MCF 10A (cell line): Measurements from ENCODE around the gene PAIP2. TPM values are rescaled to one million over a fixed set of nuclear protein-coding genes. Genes with fewer than 3 reads are reported as not detected.
A peak's percentile ranks its signal among the peaks of the same experiment; 100 is the strongest.

ENCODE experiments used
- BruUV-seq: library from RNA; stranded (reverse); fragments of 400-500 nt; replicated peaks from 2 replicates; lab custom pipeline; 2021; lab: Mats Ljungman, UMichigan
- CTCF ChIA-PET: fragments of 300-600 bp; sonication (Branson Sonifier 250); formaldehyde crosslinking; extraction: SDS; loops from one replicate; lab custom pipeline; 2021; ENCODE audit warnings: antibody characterized with exemption, inconsistent platforms; lab: Yijun Ruan, JAX
- POLR2A ChIA-PET: fragments of 300-600, 350-650 bp; sonication (Branson Sonifier 250); formaldehyde crosslinking; extraction: SDS; loops from one replicate; lab custom pipeline; 2020; ENCODE audit warnings: antibody characterized with exemption, inconsistent platforms; lab: Yijun Ruan, JAX
- DNase-seq: peaks from one replicate; pipeline ENCODE4 v3.0.0-alpha.2; 2018; ENCODE audit not compliant: unreplicated experiment
- H3K27ac Mint-ChIP-seq: one replicate; pipeline ENCODE4 v1.8.0; 2022; ENCODE audit warnings: mild to moderate bottlenecking, low read depth, mixed read lengths; ENCODE audit not compliant: unreplicated experiment
- H3K27me3 Mint-ChIP-seq: one replicate; pipeline ENCODE4 v1.8.0; 2022; ENCODE audit warnings: mixed read lengths; ENCODE audit not compliant: insufficient read depth, unreplicated experiment
- H3K36me3 Mint-ChIP-seq: one replicate; pipeline ENCODE4 v1.8.0; 2022; ENCODE audit warnings: mild to moderate bottlenecking, moderate library complexity, mixed read lengths; ENCODE audit not compliant: insufficient read depth, unreplicated experiment
- H3K4me1 Mint-ChIP-seq: one replicate; pipeline ENCODE4 v1.8.0; 2022; ENCODE audit warnings: mixed read lengths; ENCODE audit not compliant: insufficient read depth, unreplicated experiment
- H3K4me3 Mint-ChIP-seq: one replicate; pipeline ENCODE4 v1.8.0; 2022; ENCODE audit warnings: mild to moderate bottlenecking, moderate library complexity, mixed read lengths; ENCODE audit not compliant: unreplicated experiment
- H3K9me3 Mint-ChIP-seq: one replicate; pipeline ENCODE4 v1.8.0; 2022; ENCODE audit warnings: mixed read lengths; ENCODE audit not compliant: unreplicated experiment
- intact Hi-C: fragments of 100-400 bp; cut with micrococcal nuclease; formaldehyde crosslinking; loops from 2 replicates; pipeline ENCODE4 v1.14.1; 2022
- total RNA-seq: library from RNA; stranded (reverse); gene quantifications from 2 replicates; pipeline ENCODE4 v1.2.3, GENCODE V29; 2022
- TF ChIP-seq, protein P1 (sequence below): fragments of 200-600 bp; IDR thresholded peaks from one replicate; pipeline ENCODE4 v1.8.0; 2022; ENCODE audit warnings: antibody characterized with exemption, mild to moderate bottlenecking; ENCODE audit not compliant: unreplicated experiment

PAIP2 gene
- total RNA-seq, 1 experiment from 2014 or later: 108 TPM

DNA sequence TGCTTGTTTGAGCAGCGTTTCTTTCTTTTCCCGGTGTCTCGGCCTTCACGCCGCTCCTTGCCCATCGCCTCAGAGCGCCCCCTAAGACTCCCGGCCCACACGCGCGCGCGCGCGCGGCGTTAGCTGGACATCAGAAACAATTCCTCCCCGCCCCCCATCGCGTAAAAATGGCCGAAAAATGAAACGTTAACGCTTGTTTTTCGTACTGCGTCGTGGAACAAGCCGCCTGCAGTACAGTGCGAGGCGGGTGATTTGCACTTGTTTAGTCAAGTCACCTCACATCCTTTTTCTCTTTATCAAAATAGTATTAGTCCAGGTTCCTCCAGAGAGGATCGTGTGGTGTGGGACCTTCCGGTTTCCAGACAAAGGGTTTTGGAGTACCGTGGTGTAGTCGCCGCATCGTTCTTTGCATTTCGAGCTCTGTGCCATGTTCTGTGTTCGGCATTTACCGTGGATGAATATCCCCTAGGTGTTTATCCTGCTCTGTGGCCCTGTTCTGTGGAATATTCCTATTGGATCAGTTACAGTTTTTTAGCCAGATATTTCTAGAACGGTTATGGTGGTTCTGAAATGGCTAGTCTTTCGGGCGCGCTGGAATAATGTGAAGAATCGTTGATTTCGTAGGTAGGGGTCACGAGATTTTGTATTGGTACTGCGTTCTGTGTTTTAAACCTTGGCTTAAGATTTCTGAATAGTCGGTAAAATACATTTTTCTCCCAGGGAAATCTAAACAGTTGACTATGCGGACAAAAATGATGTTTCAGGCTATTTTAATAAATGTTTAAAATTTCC lies 47.1 kb upstream of the PAIP2 start:
- no TSS peak for BruUV-seq

DNA sequence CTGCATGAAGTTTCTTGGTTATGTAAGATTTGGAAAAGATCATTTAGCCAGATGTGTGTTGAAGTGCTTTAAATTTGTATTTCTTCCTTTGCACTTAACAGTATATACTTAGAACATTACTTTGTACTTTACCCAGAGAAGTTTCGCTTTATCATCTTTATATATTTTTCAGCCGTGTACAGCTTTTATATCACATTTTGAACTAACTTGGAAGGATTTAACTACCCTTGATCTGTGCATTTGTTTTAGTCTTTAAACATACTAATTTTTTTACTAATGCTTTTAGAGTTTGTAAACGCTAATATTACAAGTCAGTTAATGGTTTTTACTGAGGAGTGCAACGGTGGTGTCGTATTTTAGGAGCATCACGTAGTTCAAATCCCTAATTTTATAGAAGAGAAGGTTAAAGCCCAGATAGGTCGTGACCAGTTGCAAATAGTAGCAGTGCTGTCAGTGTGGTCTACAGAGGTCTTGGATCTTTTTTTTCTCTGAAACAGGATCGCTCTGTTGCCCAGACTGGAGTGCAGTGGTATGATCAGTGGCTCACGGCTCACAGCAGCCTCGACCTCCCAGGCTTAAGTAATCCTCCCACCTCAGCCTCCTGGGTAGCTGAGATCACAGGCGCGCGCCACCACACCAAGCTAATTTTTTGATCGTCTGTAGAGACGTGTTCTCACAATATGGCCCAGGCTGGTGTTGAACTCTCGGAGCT lies 46.2 kb upstream of the PAIP2 start:
- TF ChIP-seq, protein P1, sequence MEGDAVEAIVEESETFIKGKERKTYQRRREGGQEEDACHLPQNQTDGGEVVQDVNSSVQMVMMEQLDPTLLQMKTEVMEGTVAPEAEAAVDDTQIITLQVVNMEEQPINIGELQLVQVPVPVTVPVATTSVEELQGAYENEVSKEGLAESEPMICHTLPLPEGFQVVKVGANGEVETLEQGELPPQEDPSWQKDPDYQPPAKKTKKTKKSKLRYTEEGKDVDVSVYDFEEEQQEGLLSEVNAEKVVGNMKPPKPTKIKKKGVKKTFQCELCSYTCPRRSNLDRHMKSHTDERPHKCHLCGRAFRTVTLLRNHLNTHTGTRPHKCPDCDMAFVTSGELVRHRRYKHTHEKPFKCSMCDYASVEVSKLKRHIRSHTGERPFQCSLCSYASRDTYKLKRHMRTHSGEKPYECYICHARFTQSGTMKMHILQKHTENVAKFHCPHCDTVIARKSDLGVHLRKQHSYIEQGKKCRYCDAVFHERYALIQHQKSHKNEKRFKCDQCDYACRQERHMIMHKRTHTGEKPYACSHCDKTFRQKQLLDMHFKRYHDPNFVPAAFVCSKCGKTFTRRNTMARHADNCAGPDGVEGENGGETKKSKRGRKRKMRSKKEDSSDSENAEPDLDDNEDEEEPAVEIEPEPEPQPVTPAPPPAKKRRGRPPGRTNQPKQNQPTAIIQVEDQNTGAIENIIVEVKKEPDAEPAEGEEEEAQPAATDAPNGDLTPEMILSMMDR: no peak
- ChIA-PET CTCF (interaction anchor here (0.6 to 0.9 kb wide), 3 partner anchors 19 to 777 kb away, joined by 3 to 4 read pairs (median 3); no protein-coding TSS in a partner anchor), POLR2A (interaction anchor here (0.8 to 13.7 kb wide), 11 partner anchors 12 to 720 kb away, joined by 4 to 413 read pairs (median 14); partner anchors contain the start of genes CTNNA1, DNAJC18, HSPA9 and PAIP2)
- intact Hi-C loops: no loop called here
- Mint-ChIP-seq H3K36me3 (peaks cover 56% of the 10 kb centered on the region), H3K27ac (peak overlapping the region; percentile 99), H3K9me3 (no peaks in the 10 kb centered on the region), H3K4me1 (peaks cover 47% of the 10 kb centered on the region), H3K27me3 (no peaks in the 10 kb centered on the region), H3K4me3 (peak overlapping the region; percentile 94)
- no peak for DNase-seq
- BruUV-seq: no TSS peak

More for the DNA sequence above, 47.1 kb upstream of the PAIP2 start:
- Mint-ChIP-seq H3K9me3 (no peaks in the 10 kb centered on the region), H3K36me3 (peaks cover 62% of the 10 kb centered on the region), H3K4me1 (peaks cover 45% of the 10 kb centered on the region), H3K4me3 (peak overlapping the region; percentile 94), H3K27me3 (no peaks in the 10 kb centered on the region), H3K27ac (peak overlapping the region; percentile 99)
- intact Hi-C loops: no loop called here
- TF ChIP-seq, protein P1: no peak
- DNase-seq: peak; percentile 84
- ChIA-PET CTCF (interaction anchor here (0.5 to 1.2 kb wide), 6 partner anchors 17 to 1099 kb away, joined by 3 to 5 read pairs (median 4); partner anchors contain the start of gene PAIP2), POLR2A (interaction anchor here (0.6 to 13.7 kb wide), 38 partner anchors 13 to 1107 kb away, joined by 3 to 413 read pairs (median 4); partner anchors contain the start of genes ANKHD1, CTNNA1, DNAJC18 and EGR1)

DNA sequence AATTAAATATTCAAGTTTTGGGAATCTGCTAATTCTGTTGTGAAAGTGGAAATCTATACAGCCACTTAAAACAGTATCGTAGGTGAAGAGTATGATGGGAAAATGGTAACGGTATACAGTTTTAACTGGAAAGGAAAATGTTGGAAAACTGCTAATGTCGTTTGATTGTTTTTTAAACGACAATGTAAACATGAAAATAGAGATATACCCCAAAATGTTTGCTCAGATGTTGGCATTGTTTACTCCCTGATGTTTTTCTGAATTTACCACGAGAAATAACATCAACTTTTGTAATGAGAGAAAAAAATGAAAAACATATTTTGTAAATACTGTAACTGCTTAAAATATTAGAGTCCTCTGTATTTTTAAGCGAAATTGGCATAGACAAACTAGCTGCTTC lies 45.5 kb upstream of the PAIP2 start:
- TF ChIP-seq, protein P1: no peak
- Mint-ChIP-seq H3K36me3 (peaks cover 50% of the 10 kb centered on the region), H3K27me3 (no peaks in the 10 kb centered on the region), H3K9me3 (no peaks in the 10 kb centered on the region), H3K4me3 (peak overlapping the region; percentile 94), H3K27ac (peak overlapping the region; percentile 99), H3K4me1 (peaks cover 48% of the 10 kb centered on the region)
- CTCF ChIA-PET: interaction anchor here (0.8 to 0.9 kb wide), 2 partner anchors 20 to 24 kb away, joined by 3 to 4 read pairs; no protein-coding TSS in a partner anchor
- DNase-seq: no peak
- intact Hi-C loops: no loop called here
- POLR2A ChIA-PET: interaction anchor here (0.9 to 13.7 kb wide), 8 partner anchors 11 to 266 kb away, joined by 4 to 413 read pairs (median 16); partner anchors contain the start of gene PAIP2
- no TSS peak for BruUV-seq
